ENCODE data around the gene SLC1A4.

SLC1A4 gene

GRCh38 chr2:65054749-65055421 is 65.7 kb downstream of the SLC1A4 start:
- DNase-seq (ENCODE audit: low spot score): no peak

- DNase-seq (ENCODE audit: low spot score): no peak
Measured at GRCh38 chr2:65055422-65056214, 66.4 kb downstream of the SLC1A4 start.

GRCh38 chr2:65056215-65057053 is 67.2 kb downstream of the SLC1A4 start, which contains the start of gene CEP68:
TSS of gene CEP68 (plus strand) at chr2:65056416. CDS start at chr2:65069445, 13,029 bp downstream.
- DNase-seq (ENCODE audit: low spot score): peak; percentile 98

GRCh38 chr2:65057054-65057375 is 67.8 kb downstream of the SLC1A4 start:
- no peak for DNase-seq (ENCODE audit: low spot score)

GRCh38 chr2:65057391-65058052 is 68.3 kb downstream of the SLC1A4 start:
- peak; percentile 50 for DNase-seq (ENCODE audit: low spot score)

GRCh38 chr2:65059071-65059470 is 69.9 kb downstream of the SLC1A4 start:
- DNase-seq (ENCODE audit: low spot score): no peak

- DNase-seq (ENCODE audit: low spot score): no peak
Measured at GRCh38 chr2:65061146-65061909, 72.1 kb downstream of the SLC1A4 start.

GRCh38 chr2:65061910-65062339 is 72.7 kb downstream of the SLC1A4 start:
- no peak for DNase-seq (ENCODE audit: low spot score)

- no peak for DNase-seq (ENCODE audit: low spot score)
Measured at GRCh38 chr2:65062843-65063825, 73.9 kb downstream of the SLC1A4 start.

GRCh38 chr2:65064728-65065552 is 75.7 kb downstream of the SLC1A4 start:
- DNase-seq (ENCODE audit: low spot score): no peak

GRCh38 chr2:65067806-65068553 is 78.8 kb downstream of the SLC1A4 start:
- no peak for DNase-seq (ENCODE audit: low spot score)

- no peak for DNase-seq (ENCODE audit: low spot score)
Measured at GRCh38 chr2:65069439-65069824, 80.2 kb downstream of the SLC1A4 start.

- DNase-seq (ENCODE audit: low spot score): peak; percentile 61
Measured at GRCh38 chr2:65070172-65070830, 81.1 kb downstream of the SLC1A4 start.

- DNase-seq (ENCODE audit: low spot score): no peak
Measured at GRCh38 chr2:65070856-65071255, 81.7 kb downstream of the SLC1A4 start.

- DNase-seq (ENCODE audit: low spot score): no peak
Measured at GRCh38 chr2:65071499-65072180, 82.4 kb downstream of the SLC1A4 start.

- DNase-seq (ENCODE audit: low spot score): no peak
Measured at GRCh38 chr2:65072181-65072970, 83.2 kb downstream of the SLC1A4 start.
